ENCODE results near the gene VKORC1.
A peak's percentile ranks its signal among the peaks of the same experiment; 100 is the strongest.

VKORC1 gene

DNA sequence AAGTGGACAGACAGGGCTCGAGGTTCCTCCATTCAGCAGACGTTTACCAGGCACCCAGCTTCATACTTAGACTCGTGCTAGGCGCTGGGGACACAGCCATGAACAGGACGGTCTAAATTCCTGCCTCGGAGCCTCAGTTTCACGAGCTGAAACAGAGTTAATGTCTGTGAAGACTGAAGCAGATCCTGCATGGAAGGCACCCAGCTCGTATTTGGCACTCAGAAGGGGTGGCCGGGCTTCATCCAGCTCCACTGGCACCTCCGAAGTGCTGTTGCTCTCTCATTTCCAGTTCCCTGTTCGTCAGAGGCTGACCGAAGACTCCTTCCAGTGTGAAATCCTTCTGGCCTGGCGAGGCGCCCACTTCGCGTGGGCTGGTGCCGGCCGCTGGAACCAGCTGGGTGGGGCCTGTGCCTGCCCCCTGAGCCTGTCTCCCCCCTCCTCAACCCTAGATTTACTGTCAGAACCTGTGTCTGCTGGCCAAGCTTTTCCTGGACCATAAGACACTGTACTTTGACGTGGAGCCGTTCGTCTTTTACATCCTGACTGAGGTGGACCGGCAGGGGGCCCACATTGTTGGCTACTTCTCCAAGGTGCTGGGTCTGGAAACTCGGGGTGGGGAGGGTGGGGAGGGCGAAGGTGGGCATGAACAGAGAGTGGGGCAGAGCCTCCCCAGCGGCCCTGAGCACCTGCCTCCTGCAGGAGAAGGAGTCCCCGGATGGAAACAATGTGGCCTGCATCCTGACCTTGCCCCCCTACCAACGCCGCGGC, 35.2 kb upstream of the VKORC1 start:
- no peak for DNase-seq

DNA sequence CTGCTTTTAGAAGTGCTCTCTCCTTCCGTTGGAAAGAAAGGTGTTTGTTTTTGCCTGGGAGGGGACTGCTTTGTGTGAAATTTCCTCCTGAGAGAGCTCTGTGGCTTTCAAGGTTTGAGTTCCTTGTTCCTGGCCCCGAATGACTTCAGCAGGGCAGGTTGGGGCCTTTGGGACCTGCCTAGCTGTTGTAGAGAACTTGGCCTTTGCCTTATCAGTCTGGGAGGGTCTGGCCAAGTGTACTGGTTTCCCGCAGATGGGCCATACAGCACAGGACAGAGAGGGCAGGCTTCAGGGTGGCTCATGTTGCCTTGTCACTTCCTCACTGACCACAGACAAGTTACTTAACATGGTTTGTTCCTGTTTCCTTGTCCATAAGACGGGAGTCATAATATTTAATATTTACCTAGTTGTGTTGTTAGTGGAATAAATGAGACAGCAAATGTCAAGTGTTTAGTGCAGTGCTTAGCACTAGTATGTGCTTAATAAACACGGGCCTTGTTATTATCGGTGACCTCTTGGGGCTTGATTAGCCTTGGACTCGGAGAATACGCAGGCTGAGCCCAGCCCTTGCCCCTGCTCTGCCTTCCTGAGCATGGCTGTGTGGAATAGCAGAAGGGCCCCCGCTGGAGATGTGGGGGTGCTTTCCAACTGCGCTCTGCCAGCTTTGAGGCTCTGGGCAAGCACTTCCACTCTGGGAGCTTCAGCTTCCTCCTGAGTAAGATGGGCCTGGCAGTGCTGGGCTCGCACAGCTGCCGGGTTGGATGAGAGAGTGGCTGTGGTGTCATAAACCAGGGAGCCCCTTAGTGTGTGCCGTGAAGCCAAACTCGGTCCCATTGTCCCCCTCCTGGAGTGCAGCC, 34.3 kb upstream of the VKORC1 start:
- DNase-seq, result no peak

DNA sequence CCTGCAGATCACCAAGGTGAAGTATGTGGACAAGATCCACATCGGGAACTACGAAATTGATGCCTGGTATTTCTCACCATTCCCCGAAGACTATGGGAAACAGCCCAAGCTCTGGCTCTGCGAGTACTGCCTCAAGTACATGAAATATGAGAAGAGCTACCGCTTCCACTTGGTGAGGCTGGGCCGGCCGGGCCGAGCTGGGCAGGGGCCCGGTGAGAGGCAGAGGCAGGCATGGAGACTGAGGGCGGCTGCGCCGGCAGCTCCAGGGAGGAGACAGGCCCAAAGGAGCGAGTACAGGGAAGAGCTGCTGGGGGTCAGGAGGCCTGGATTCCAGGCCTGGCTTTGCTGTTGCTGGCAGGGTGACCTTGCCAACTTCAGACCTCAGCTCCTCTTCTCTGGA, 32.6 kb upstream of the VKORC1 start:
- DNase-seq, result no peak

DNA sequence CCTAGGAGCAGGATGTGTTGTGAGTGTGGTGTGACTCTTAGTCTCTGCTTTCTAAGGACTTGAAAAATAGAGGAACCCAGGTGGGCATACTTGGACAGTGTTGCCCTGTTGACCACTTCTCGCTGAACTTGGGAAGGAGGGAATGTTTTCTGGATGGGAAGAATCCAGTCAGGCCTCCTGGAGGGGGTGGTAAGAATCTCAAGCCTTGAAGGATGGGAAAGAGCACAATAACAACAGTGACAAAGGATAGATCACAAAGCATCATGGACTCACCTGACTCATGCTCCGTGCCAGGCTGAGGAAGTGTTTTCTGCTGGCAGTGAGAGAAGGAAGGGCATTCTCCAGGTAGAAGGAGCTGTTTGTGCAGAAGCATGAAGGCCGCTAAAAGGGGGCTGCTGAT, 31.2 kb upstream of the VKORC1 start:
- DNase-seq, result no peak

DNA sequence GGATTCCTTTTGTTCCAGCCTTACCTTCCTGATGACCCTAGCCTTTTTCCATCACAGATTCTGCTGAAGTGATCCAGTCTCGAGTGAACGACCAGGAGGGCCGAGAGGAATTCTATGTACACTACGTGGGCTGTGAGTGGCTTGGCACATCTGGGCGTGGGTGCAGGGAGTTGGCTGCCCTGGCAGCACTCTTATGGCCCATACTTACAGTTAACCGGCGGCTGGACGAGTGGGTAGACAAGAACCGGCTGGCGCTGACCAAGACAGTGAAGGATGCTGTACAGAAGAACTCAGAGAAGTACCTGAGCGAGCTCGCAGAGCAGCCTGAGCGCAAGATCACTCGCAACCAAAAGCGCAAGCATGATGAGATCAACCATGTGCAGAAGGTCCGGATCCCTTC, 25.5 kb upstream of the VKORC1 start:
- no peak for DNase-seq

DNA sequence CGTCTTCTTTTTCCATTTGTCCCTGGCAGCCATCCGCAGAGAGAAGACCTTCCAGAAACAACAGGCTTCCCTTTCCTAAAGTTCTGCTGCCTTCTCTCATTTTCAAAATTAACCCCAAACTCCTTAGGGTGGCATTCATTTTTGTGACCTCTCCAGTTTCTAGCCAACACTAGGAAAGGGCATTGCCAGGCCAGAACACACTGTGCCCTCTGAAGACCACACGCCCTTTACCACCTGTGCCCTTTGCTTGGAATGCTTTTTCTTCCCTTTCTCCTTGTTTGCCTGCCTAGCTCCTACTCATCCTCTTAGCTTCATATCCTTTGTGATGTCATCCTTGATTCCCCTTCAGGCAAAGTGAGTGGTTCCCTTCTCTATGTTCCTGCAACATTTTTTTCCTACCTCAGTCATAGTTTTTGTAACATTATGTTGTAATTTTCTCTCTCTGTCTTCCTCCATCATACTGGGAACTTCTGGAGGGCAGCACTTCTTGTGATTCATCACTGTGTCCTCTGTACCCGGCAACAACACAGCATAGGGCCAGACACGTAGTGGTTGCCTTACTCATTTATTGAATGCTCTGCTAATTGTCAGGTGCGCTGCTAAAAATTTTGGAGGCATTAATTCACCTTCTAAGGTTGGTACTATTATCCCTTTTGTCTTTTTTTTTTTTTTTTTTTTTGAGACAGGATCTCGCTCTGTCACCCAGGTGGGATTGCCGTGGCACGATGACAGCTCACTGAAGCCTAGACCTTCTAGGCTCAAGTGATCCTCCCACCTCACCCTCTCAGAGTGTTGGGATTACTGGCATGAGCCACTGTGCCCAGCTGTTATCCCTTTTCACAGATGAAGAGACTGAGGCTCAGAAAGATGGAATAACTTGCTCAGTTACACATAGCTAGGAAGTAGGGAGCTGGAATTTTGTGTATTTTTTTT, 23.9 kb upstream of the VKORC1 start:
- no peak for DNase-seq

DNA sequence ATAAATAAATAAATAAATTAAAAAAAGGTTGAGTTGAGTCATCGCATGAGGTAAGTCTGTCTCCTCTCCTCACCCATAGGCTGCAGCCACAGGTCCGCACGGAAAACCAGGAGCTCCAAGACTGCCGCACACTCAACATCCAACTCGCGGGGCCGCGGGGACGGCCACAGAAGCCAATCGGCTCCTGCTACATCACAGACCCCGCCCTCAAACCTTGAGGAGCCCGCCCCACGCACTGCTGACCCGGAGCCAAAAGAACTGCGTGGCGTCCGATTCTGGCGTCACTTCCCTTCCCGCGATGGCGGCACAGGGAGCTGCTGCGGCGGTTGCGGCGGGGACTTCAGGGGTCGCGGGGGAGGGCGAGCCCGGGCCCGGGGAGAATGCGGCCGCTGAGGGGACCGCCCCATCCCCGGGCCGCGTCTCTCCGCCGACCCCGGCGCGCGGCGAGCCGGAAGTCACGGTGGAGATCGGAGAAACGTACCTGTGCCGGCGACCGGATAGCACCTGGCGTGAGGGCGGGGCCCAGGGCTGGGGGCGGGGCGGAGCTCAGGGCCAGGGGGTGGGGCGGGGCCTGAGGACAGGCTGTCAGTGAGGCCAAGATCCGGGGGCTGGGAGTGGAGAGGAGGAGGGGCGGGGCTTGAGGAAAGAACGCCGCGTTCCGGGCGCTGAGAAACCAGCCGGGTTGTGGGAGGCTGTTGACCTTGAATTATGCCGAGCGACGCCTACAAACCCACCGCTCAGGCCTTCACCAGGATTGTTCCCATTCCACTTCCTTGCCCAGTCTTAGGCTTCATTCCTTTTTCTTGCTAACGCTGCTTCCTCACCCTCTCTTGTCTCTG, 23.0 kb upstream of the VKORC1 start, which contains the start of gene KAT8:
TSS of gene KAT8 (plus strand) at position 281 of the 839 bp plus-strand sequence. CDS start at position 299, 18 bp downstream.
- DNase-seq, result peak; percentile 97

DNA sequence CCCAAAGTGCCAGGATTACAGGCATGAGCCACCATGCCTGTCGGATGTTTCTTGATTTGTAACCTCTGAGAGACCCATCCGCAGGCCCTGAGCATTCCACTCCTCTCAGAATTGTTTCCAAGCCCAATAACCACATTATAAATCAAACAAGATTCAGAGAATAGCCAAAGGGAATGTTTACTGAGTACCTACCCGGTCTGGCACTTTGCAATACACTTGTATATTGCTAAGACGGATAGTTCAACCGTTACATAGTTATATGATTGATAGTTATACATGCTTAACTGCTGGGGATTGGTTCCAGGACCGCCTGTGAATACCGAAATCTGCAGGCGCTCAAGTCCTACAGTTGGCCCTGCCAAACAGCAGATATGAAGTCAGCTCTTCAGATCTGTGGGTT, 19.9 kb upstream of the VKORC1 start:
- DNase-seq, result no peak

DNA sequence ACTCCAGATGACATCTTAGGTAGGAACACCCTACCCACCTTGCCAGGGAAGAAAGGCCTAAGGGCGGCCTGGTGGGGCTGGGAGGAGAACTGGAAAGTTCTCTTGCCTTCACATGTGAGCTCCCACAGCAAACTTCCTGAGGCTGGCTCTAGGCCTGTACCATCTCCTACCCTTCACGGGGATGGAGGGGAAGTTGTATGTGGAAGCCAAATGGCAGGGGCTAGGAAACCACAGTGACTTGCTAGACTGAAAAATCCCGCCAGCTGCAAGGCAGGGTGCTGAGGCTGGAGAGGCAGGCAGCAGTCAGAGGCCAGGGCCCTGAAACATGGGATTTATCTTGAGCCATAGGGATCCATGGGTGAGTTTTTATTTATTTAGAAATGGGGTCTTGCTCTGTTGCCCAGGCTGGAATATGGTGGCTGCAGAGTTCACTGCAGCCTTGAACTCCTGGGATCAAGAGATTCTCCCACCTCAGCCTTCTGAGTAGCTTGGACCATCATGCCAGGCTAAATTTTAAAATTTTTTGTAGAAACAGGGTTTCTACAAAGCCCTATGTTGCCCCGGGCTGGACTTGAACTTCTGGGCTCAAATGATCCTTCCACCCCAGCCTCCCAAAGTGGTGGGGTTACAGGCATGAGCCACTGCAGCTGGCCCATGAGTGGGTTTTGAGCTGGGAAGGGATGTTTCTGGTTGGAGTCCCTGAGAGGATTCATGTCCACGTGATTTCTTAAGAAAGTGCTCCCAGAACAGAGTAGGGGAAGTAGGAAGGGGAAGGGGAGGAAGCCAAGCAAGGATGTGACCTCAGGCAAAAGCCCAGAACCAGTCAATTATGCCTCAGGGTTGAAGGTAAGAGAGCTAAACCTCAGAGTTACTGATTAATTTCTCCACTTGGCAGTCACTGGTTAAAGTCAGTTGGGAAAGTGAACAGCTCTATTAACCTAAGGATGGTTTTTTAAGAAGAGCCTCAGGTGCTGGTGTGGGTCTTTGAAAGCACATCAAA, 18.8 kb upstream of the VKORC1 start:
- DNase-seq, result no peak

DNA sequence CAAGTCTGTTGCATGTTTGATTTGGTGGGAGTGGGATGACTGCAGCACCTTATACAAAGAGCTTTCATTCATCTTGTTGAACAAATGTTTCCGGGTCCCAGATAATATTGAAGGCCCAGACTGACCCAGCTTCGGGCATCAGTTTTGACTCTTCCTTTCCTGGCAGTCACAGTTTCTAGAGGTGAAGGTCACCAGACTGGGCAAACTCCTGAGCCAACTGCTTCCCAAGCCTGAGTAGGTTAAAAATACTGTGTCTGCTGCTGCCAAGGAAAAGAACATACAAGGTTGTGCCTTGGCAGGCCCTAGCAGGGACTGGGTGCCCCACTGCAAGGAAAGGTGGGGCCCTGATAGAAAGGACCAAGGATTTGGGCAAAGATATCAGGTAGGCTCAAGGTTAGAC, 18.1 kb upstream of the VKORC1 start:
- DNase-seq, result no peak

DNA sequence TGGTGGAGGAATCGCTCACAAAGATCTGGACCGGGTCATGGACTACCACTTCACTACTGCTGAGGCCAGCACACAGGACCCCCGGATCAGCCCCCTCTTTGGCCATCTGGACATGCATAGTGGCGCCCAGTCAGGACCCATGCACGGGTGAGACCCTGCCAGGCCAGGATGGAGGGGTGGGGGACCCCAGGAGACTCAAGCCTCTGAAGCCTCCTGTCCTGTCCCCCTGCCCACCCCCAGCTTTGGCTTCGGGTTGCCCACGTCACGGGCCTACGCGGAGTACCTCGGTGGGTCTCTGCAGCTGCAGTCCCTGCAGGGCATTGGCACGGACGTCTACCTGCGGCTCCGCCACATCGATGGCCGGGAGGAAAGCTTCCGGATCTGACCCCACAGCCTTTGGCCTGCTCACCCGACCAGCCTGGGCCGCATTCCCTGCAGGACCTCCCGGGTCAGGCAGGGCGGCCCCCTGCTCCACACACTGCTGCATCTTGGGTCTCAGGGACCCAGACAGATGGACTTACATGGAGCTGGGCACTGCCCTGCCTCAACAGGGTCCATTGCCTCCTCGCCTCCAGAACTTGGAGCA, 17.4 kb upstream of the VKORC1 start:
- DNase-seq, result no peak

DNA sequence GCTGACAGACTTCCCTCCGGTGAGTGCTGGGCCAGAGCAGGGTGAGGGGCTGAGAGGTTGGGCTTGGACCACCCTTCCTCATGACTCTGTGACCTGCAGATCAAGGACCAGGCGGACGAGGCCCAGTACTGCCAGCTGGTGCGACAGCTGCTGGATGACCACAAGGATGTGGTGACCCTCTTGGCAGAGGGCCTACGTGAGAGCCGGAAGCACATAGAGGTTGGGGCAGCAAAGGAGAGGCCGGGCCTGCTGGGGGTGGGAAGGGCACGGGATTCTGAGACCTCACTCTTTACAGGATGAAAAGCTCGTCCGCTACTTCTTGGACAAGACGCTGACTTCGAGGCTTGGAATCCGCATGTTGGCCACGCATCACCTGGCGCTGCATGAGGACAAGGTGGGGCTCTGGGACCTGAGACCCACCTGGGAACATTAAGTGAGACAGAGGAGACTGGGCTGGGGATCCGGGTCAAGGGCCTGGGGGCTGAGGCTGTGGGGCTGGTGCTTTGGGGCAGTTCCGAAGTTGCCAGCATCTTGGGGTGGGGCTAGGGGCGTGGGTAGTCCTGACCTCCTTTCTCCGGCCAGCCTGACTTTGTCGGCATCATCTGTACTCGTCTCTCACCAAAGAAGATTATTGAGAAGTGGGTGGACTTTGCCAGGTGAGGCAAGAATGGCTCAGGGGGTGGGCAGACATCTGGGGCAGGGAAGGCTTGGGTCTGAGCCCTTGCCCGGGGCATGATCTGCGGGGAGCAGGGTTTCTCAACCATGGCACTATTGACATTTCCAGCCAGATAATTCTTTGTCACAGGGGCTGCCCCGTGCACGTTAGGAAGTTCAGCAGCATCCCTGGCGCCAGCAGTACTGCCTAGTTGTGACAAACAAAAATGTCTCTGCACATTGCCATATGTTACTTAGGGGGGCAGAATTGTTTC, 15.8 kb upstream of the VKORC1 start:
- DNase-seq, result no peak

DNA sequence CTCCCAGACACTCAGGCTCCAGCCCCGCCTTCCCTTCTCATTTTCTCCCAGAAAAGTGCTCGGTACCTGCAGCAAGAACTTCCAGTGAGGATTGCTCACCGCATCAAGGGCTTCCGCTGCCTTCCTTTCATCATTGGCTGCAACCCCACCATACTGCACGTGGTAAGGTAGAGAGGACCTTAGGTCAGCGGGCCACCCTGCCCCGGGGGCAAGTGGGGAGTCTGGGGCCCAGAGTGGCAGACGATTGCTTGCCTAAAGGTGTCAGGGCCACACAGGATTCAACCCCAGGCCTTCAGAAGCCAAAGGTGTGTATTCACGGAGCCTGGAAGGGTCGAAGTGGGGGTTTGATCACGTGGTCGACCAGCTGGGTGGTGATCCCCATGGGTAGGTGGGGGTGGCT, 15.0 kb upstream of the VKORC1 start:
- DNase-seq, result no peak

DNA sequence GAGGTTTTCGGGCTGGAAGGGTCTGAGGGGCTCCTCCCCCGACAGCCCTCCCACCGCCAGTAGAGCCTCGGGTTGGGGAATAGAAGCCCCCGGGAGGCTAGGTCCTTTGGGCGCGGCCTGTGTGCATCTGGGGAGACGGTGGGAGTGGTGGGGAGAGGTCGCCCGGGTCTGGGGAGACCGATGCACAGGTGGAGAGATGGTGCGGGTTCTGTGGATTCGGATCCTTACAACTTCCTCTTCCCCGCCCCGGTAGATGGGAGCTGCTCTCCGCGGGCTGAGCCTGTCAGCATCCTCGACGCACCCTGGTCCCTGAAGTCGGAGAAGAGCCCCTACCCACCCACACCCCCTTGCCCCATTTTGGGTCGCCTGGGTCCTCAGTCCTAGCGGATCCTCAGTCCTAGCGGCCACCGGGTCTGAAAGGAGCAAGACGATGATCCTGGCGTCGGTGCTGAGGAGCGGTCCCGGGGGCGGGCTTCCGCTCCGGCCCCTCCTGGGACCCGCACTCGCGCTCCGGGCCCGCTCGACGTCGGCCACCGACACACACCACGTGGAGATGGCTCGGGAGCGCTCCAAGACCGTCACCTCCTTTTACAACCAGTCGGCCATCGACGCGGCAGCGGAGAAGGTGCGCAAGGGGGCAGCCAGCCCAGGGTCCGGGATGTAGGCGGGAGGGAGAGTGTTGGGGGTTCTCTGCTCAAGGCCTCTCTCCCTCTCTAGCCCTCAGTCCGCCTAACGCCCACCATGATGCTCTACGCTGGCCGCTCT, 14.4 kb upstream of the VKORC1 start:
- no peak for DNase-seq

DNA sequence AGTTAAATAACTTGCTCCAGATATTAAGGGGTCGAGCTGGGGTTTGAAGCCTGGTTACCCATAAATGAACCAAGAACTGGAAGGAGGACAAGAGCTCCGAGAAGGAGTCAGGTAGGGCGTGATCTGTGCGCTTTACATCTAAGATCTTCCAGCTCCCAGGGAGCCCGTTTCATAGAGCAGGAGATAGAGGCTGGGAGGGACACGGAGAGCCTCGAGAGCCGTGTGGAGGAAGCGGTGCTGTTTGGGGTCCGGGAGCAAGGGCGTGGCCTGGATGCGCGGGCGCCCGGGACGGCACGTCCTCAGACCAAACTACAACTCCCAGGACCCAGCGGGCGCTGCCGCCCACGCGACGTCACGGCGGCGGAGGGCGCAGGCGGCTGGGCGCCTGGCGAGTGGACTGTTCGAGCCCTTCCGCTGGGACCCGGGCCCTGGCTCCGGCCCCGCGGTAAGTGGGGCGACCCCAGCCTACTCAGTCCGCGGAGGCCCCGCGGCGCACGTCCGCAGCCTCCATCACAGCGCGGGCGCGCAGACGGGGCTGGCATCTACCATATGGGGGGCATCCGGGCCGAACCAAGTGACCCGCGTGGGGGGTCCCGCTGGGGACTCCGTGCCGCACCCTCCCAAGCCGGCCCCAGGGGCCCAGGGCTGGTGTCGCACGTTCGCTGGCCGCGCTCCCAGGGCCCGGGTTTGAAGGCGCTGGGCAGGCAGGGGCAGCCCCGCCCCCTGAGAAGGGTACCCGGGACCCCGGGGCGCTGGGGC, 13.6 kb upstream of the VKORC1 start, which contains the start of gene BCKDK:
TSS of gene BCKDK (plus strand) at position 352 of the 759 bp plus-strand sequence. CDS start 838 bp downstream, outside the sequence.
- peak; percentile 33 for DNase-seq

DNA sequence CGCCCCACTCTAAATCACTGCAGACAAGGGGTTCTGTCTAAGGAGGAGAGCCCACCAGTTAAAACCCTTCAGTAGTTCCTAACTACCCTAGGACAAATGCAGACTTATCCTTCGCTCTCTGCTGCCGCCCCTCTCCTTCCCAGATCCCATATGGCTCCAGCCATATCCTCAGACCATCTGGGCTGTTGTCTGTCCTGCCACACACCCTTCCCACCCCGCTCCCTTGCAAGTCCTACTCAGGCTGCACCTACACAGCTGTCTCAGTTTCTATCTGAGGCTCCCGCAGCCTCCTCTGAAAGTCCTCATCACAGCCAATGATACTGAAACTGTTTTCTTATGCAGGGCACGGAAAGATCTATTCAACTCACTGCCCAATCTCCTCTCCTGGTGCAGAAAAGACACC, 12.9 kb upstream of the VKORC1 start:
- no peak for DNase-seq
